Stimulated activated CD8-positive, alpha-beta memory T cell treated with anti-CD3 and anti-CD28 coated beads, Interleukin-15, amount 100 ng/mL, for 1 hour (primary cell): Measurements from ENCODE around the gene FIBP.
"Not testable (repeated sequence)": the region's sequence is repeated elsewhere in the genome, so short reads cannot be mapped to it uniquely, and the experiment has no call there.

Source experiments
- DNase-seq: peaks from one replicate; pipeline ENCODE4 v3.0.0-alpha.2; 2020; ENCODE audit warnings: low read depth

The FIBP gene

GRCh38 chr11:65859095-65859811 is 29.0 kb downstream of the FIBP start:
- DNase-seq, result peak; percentile 95

DNA sequence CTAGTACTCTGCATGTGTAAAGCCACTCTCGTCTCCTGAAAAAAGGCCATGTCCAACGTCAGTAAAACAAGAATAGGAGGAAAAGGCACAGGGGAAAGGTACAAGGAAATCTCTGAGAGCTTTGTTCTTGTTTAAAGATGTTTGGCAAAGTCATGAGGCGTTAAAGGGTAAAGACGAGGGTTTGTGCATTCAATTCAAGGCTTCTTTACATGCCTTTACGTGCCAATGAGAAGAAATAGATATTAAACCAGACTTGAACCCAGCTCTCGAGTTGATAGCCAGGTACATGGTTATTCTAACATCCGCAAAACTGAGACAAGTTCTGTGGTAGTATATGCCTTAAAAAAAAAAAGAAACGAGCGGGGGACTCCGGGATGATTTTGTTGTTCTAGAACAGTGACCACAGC is 29.6 kb downstream of the FIBP start:
- DNase-seq, result no peak

GRCh38 chr11:65857853-65858680 is 30.2 kb downstream of the FIBP start, which contains the start of gene CFL1:
Gene CFL1, minus strand, starts transcription at chr11:65858180. Its CDS starts 81 bp downstream, at chr11:65858099.
- peak; percentile 89 for DNase-seq

- DNase-seq, result peak; percentile 42
These were observed 30.8 kb downstream of the FIBP start for GRCh38 chr11:65857500-65857852.

DNA sequence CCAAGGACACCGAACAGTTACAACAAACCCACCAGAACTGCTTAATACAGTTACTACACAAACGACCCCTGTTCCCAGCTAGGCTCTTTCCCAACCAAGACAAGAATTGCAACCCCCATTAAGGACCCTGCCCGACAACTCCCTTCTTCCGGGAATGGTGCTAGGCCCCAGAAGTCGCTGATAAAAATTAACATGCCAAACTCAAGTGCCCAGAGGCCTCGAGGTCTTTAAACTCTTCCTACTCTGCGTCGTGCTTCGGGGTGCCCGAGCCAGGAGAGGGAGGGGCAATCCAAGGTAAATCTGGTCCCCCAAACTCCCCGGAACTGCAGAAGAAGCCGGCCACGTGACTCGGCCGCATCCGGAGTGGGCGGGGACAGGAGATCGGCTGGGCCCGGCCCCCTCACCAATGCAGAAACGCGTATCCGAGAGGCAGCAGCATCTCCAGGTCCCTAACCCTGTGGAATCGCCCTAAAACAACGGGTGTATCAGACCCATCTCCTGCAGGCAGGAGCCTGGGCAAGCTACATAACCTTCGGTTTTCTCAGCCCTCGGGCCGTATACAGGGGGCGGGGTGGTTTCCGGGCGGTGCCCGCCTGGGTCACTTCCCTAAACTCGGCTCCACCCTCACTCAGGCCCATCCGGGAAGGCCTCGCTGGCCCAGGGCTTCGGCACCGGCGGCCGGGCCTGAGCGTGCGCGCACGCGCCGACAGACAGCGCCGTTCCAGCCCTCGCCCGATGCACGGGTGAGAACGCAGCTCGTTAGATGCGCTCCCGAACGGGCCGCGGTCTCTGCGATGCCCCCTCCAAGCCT is 31.4 kb downstream of the FIBP start:
- DNase-seq, result peak; percentile 64

GRCh38 chr11:65855927-65856363 is 32.3 kb downstream of the FIBP start:
- no peak for DNase-seq

DNA sequence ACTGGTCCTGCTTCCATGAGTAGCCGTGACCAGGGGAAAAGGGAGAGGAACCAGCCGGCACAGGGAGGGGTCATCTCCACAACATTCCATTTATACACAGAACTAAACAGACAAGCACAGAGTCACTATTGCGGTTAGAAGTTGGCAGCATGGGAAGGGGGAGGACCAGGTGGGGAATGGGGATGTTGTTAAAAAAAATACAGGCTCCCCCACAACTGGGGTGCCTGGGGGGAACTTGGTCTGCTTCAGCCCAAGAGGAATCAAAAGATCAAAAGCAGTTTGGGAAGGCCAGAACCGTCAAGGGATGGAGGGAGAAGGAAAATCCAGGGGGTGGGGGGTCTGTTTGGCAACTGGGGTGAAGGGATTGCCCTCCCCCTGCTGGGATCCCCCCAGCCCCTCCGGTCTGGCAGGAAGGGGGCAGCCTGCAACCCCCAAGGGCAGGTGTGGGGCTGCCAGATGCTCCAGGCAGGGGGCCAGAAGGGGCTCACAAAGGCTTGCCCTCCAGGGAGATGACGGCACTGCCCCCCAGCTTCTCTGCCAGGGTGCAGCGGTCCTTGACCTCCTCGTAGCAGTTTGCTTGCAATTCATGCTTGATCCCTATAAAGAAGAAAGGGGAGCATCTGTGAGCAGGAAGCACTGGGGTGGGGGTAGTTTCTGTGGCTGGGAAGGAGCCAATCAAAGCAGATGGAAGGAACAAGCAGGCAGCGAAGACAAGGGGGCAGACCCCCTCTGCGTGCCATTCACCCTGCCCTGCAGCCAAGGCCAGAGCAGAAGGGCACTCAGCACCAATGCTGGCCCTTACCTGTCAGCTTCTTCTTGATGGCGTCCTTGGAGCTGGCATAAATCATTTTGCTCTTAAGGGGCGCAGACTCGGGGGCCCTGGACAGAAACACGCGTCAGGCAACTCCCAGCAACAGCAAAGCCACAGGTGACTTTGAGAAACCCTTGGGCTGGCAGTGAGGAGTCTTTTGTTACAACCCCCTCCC is 33.1 kb downstream of the FIBP start:
- no peak for DNase-seq

DNA sequence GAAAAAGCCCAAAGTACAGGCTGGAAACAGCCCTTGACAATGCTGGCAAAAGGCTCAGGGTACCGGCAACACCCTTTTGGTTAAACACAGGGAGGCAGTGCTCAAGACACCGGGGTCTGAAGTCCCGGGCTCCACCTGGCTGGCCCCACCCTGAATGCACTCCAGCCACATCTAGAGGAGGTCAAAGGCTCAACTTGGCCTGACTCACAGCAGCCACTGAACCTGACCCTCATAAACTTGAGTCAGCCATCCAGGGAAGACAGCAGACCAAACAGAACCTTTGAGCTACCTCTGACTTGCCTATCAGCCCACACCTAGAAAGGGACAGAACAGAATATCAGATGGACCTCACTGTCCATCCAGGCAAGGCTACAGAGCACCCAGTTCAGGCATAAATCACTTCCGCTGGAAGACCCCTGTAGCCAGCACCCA is 34.1 kb downstream of the FIBP start:
- DNase-seq, result no peak

DNA sequence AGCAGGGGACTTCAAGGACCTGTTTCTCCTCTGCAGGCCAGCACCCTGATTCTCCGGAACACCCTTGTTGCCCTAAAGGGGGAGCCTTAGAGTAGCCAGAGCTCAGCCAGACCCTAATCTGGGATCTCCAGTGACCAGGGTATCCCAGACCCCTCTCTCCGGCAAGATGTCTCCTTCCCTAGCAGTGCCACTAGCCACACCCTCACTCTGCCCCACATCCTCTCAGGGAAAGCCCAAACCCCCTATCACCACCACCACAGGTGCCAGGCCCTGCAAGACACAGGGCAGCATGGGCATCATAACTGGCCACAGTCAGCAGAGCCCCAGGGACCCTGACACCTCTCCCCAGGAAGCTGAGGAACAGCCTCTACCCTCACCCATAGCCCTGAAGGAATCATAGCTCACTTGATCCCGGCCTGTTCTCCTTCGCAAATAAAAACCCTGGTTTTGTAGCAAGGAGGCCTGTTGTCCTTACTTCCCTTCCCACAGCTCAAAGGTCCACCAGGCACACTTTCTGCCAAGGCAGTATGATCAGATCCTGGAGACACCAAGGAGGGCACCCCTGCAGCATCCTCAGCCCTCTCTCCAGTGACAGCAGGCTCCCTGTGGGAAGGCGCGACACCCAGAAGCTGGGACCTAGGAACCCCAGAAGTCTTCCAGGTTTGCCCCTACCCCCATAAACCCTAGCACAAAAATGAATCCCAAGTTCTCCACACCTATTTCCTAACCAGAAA is 34.9 kb downstream of the FIBP start:
- no peak for DNase-seq

GRCh38 chr11:65852508-65853245 is 35.6 kb downstream of the FIBP start:
- DNase-seq, result no peak

DNA sequence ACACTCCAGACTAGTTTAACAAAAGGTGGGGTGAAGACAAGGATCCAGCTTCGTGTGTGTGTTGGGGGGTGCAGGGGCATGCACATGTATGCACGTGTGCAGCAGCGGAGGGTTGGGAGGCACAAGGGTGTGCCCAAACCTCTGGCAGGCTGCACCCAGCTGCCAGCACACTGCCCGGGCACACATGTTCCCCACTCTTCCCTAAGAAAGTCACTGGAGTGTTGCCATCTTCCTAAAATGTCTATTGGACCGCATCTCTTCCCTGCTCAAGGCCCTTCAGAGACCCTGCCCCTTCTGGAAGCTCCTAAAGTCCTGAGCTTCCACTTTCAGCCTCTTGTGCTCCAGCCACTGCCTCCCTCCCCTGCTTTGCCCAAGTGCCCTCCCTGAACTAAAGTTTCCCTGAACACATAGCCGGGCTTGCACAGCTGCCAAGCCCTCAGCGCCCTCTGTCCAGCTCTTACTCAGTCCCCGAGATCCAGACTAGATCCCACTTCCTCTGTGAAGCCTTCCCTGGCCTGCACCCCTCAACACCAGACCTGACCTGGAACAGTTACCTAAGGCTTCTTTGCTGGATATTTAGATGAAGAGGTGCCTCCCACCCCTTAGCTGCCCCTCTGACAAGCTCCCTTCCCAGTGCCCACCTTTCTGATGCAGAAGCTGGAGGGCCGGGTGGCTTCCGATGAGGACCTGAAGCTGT is 36.3 kb downstream of the FIBP start:
- DNase-seq, result no peak

DNA sequence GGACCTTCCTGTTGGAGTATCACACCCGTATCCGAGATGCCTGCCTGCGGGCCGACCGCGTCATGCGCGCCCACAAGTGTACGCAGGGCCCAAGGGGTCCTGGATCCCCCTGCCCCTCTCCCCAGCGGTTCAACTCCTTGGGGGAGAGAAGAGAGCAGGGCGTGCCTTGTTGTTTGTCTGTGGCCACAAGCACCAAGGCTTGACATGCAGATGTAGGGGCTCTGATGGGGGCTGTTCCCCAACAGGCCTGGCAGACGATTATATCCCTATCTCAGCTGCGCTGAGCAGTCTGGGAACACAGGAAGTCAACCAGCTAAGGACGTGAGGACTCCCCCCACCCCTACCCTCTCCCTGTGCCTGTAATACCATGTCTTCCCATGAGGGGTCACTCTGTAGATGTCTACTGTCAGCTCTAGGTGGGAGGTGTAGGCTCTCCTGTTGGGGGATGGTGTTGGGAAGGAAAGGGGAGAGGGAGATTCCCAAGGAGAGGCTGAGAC is 37.1 kb downstream of the FIBP start:
- no peak for DNase-seq

- no peak for DNase-seq
These were observed 37.8 kb downstream of the FIBP start for GRCh38 chr11:65850217-65851082.

- no peak for DNase-seq
These were observed 38.5 kb downstream of the FIBP start for GRCh38 chr11:65849771-65850216.

DNA sequence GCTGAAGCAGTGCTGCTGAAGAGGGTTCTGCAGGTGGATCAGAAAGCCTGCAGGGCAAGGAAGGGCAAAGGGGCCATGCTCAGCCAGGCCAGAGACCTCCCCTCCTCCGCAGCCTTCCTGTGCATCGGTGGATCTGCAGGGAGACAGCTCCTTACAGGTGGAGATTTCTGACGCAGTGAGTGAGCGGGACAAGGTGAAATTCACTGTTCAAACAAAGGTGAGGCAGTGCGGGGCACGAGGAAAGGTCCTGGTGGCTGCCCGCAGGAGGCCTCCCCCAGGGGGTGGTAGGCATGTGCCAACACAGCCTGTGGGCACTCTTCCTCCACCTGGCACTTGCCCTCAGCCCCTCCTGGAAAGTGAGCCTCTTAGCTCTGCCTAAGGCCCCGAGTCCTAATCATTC is 38.9 kb downstream of the FIBP start:
- DNase-seq, result no peak

DNA sequence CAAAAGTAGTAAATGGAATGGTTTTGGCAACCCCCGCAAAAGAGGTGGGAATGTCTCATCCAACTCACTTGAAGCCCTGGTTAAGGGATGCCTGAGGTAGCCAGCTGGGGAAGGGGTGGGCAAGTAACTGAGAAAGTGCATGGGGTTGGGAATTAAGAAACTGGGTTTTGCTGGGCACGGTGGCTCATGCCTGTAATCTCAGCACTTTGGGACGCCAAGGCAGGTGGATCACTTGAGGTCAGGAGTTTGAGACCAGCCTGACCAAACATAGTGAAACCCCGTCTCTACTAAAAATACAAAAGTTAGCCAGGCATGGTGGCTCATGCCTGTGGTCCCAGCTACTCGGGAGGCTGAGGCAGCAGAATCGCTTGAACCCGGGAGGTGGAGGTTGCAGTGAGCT is 39.6 kb downstream of the FIBP start:
- not testable (repeated sequence) for DNase-seq

DNA sequence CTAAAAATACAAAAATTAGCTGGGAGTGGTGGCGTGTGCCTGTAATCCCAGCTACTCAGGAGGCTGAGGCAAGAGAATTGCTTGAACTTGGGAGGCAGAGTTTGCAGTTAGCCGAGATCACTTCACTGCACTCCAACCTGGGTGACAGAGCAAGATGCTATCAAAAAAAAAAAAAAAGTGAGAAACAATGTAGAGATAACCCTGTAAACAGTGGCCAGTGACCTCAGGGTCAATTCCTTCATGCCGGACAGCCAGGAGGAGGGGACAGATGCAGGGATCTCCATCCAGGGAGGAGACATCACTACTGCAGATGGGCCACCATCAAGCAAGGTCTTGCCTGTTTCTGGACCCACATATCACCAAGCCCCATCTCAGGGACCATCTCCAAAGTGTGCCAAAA is 40.5 kb downstream of the FIBP start:
- DNase-seq, result no peak
